OCI-LY1 (cell line): Measurements from ENCODE around the gene TSPYL4.

Source experiments
- H2AFZ ChIP-seq: fragments of 200-600 bp; sonication (generic), shearing (Covaris generic); 2 replicates; pipeline ENCODE4 v1.6.0; 2014; ENCODE audit warnings: antibody characterized with exemption, mild to moderate bottlenecking, low read length
- H3F3A ChIP-seq: fragments of 200-600 bp; sonication (generic), shearing (Covaris generic); 2 replicates; pipeline ENCODE4 v1.6.0; 2014; ENCODE audit warnings: mild to moderate bottlenecking, antibody characterized with exemption, low read length, moderate library complexity; ENCODE audit not compliant: insufficient read depth
- H3K27ac ChIP-seq: fragments of 200-600 bp; sonication (generic); 2 replicates; pipeline ENCODE4 v1.5.1; 2014; ENCODE audit warnings: low read length, mixed run types, mild to moderate bottlenecking, low read depth; ENCODE audit not compliant: poor library complexity, severe bottlenecking
- H3K27me3 ChIP-seq: fragments of 200-600 bp; sonication (generic); 2 replicates; pipeline ENCODE4 v1.6.0; 2014; ENCODE audit warnings: antibody characterized with exemption, mild to moderate bottlenecking, low read length, moderate library complexity; ENCODE audit not compliant: insufficient read depth
- H3K36me3 ChIP-seq: fragments of 200-600 bp; sonication (generic); 2 replicates; pipeline ENCODE4 v1.6.1; 2014; ENCODE audit warnings: mild to moderate bottlenecking, antibody characterized with exemption, low read length, moderate library complexity, mixed read lengths; ENCODE audit not compliant: insufficient read depth
- H3K4me1 ChIP-seq: fragments of 200-600 bp; sonication (generic); 2 replicates; pipeline ENCODE4 v1.5.1; 2014; ENCODE audit warnings: mild to moderate bottlenecking, low read length, moderate library complexity; ENCODE audit not compliant: insufficient read depth, severe bottlenecking
- H3K4me2 ChIP-seq: fragments of 200-600 bp; sonication (generic), shearing (Covaris generic); 2 replicates; pipeline ENCODE4 v1.6.1; 2014; ENCODE audit warnings: low read length
- H3K4me3 ChIP-seq: fragments of 200-600 bp; sonication (generic); 2 replicates; pipeline ENCODE4 v1.5.1; 2014; ENCODE audit warnings: low read length, low read depth, mild to moderate bottlenecking, mixed read lengths; ENCODE audit not compliant: poor library complexity, severe bottlenecking
- H3K79me2 ChIP-seq: fragments of 200-600 bp; shearing (Covaris generic); 2 replicates; pipeline ENCODE4 v1.6.1; 2016; ENCODE audit warnings: mixed run types, low read length, mixed read lengths; ENCODE audit not compliant: insufficient read depth
- H3K9ac ChIP-seq: fragments of 200-600 bp; sonication (generic), shearing (Covaris generic); 2 replicates; pipeline ENCODE4 v1.6.1; 2014; ENCODE audit warnings: mild to moderate bottlenecking, low read length, mixed read lengths
- H3K9me2 ChIP-seq: fragments of 200-600 bp; sonication (generic), shearing (Covaris generic); 2 replicates; pipeline ENCODE4 v1.6.1; 2014; ENCODE audit warnings: low read depth, mild to moderate bottlenecking, low read length, mixed read lengths
- H3K9me3 ChIP-seq: fragments of 200-600 bp; shearing (Covaris generic); 2 replicates; pipeline ENCODE4 v1.6.1; 2014; ENCODE audit warnings: low read length, mixed read lengths
- H4K20me1 ChIP-seq: fragments of 200-600 bp; sonication (generic), shearing (Covaris generic); 2 replicates; pipeline ENCODE4 v1.6.0; 2016; ENCODE audit warnings: mild to moderate bottlenecking, low read length; ENCODE audit not compliant: insufficient read depth
- EZH2 ChIP-seq: fragments of 200-600 bp; sonication (generic), shearing (Covaris generic); IDR thresholded peaks from 2 replicates; pipeline ENCODE4 v1.8.0; 2017; ENCODE audit warnings: borderline replicate concordance, mixed run types, mild to moderate bottlenecking, antibody characterized with exemption, low read length, moderate library complexity, mixed read lengths
- TF ChIP-seq, protein P1 (sequence below): fragments of 200-600 bp; sonication (generic), shearing (Covaris generic); IDR thresholded peaks from 2 replicates; pipeline ENCODE4 v1.5.1; 2017; ENCODE audit warnings: mild to moderate bottlenecking, antibody characterized with exemption, low read length, moderate library complexity, mixed read lengths

The TSPYL4 gene

DNA sequence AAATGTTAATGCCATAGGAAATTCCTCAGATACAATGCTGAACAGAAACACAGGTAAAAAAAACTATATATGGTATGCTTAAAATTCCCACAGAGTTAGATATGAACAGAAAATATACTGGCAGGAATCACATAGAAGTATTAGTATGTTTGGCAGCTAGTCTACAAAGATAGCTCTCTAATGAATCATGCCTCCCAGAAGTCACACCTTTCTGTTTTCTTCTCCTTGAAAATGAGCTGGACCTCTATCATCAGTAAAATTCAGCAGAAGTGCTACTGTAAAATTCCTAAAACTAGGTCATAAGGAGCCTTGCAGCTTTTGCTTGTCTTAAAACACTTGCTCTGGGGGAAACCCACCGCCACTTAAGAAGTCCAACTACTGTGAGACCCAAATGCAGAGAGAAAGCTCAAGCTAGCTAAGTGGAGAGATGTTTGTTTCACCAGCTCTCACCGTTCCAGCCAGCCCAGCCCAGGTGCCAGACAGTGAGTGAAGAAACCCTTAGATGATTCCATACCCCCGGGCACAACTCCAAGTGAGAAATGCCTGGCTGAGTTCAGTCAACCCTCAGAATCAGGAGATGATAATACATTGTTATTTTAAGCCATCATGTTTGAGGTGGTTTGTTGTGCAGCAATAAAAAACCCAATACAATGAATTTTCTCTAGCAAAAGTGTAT, 43.0 kb downstream of the TSPYL4 start:
- H3K9ac ChIP-seq = no peak overlapping the region
- TF ChIP-seq EZH2 = no peak
- TF ChIP-seq, protein P1, sequence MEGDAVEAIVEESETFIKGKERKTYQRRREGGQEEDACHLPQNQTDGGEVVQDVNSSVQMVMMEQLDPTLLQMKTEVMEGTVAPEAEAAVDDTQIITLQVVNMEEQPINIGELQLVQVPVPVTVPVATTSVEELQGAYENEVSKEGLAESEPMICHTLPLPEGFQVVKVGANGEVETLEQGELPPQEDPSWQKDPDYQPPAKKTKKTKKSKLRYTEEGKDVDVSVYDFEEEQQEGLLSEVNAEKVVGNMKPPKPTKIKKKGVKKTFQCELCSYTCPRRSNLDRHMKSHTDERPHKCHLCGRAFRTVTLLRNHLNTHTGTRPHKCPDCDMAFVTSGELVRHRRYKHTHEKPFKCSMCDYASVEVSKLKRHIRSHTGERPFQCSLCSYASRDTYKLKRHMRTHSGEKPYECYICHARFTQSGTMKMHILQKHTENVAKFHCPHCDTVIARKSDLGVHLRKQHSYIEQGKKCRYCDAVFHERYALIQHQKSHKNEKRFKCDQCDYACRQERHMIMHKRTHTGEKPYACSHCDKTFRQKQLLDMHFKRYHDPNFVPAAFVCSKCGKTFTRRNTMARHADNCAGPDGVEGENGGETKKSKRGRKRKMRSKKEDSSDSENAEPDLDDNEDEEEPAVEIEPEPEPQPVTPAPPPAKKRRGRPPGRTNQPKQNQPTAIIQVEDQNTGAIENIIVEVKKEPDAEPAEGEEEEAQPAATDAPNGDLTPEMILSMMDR = no peak
- no peak overlapping the region for H3K4me3 ChIP-seq
- H3K27me3 ChIP-seq = no peaks in the 10 kb centered on the region
- H3K9me2 ChIP-seq = no peaks in the 10 kb centered on the region
- H3K4me1 ChIP-seq = no peaks in the 10 kb centered on the region
- H3K79me2 ChIP-seq = no peaks in the 10 kb centered on the region
- no peak overlapping the region for H3K4me2 ChIP-seq
- no peak overlapping the region for H2AFZ ChIP-seq
- no peaks in the 10 kb centered on the region for H4K20me1 ChIP-seq
- no peaks in the 10 kb centered on the region for H3F3A ChIP-seq
- H3K36me3 ChIP-seq = no peaks in the 10 kb centered on the region
- H3K9me3 ChIP-seq = no peaks in the 10 kb centered on the region
- no peak overlapping the region for H3K27ac ChIP-seq

DNA sequence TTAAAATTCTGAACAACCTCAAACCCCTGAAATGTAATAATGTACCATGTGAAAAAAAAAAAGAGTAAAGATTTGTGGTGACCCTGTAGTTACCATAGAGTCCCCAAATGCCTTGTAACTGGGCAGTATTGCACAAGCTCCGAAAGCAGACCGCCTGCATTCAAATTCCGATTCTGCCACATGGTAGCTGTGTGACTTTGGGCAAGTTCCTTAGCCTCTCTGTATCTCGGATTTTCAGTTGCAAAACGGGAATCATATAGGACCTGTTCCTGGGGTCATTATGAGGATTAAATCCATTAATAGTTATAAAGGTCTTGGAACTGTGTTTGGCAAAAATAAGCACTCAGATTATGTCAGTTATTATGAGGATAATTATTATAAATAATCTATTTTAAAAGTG, 43.6 kb downstream of the TSPYL4 start:
- H3K79me2 ChIP-seq = no peaks in the 10 kb centered on the region
- H4K20me1 ChIP-seq = no peaks in the 10 kb centered on the region
- no peaks in the 10 kb centered on the region for H3K4me1 ChIP-seq
- no peaks in the 10 kb centered on the region for H3K9me3 ChIP-seq
- H3K9ac ChIP-seq = no peak overlapping the region
- no peaks in the 10 kb centered on the region for H3K36me3 ChIP-seq
- no peaks in the 10 kb centered on the region for H3F3A ChIP-seq
- H3K9me2 ChIP-seq = no peaks in the 10 kb centered on the region
- no peak overlapping the region for H3K27ac ChIP-seq
- H3K4me3 ChIP-seq = no peak overlapping the region
- no peak overlapping the region for H3K4me2 ChIP-seq
- no peak overlapping the region for H2AFZ ChIP-seq
- TF ChIP-seq, protein P1 = no peak
- TF ChIP-seq EZH2 = no peak
- H3K27me3 ChIP-seq = no peaks in the 10 kb centered on the region

DNA sequence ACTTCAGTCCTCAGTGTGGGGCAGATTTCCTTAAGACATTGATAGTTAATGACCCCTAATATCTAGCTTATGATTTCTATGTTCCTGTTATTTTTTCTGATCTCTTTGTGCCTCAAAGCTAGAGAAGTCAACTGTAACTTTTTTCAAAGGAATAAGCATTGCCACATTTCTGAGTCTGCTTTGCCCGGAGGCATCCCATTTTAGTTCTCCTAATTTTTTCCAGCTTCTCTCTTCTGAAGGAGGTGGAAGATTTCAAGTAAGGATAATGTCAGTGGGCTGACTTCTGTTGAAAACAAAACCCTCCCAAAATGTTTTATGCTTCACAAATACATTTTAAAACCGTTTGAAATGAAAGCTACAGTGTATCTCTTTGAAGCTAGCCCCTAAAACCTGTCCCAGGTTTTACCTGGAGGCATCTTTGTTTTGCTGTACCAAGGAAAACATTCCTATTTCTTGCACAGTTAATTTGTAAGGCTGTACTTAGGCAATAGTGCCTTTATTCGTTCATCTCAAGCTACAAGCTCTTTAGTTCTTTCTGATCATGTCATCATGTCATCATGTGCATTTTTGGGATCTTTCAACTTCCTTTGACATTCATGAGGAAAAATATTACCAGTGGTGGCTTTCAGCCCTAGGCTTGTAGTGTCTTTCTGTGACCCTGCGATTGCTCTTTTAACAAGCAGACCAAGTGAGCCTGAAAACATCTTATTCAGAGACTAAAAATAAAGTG, 45.7 kb downstream of the TSPYL4 start:
- Histone ChIP-seq H3K79me2 (no peaks in the 10 kb centered on the region), H3K4me3 (no peak overlapping the region), H3K4me1 (no peaks in the 10 kb centered on the region), H4K20me1 (no peaks in the 10 kb centered on the region), H3K9me3 (no peaks in the 10 kb centered on the region), H3K9me2 (no peaks in the 10 kb centered on the region), H3K27me3 (no peaks in the 10 kb centered on the region), H3K9ac (no peak overlapping the region), H3K36me3 (no peaks in the 10 kb centered on the region), H2AFZ (no peak overlapping the region), H3F3A (no peaks in the 10 kb centered on the region), H3K4me2 (no peak overlapping the region), H3K27ac (no peak overlapping the region)
- no peak for TF ChIP-seq EZH2
- TF ChIP-seq, protein P1 = no peak
